ENCODE results near the gene TUT7.

GRCh38 chr9:86340356-86341006, 13.7 kb downstream of the TUT7 start:
- TF ChIP-seq, protein P1, sequence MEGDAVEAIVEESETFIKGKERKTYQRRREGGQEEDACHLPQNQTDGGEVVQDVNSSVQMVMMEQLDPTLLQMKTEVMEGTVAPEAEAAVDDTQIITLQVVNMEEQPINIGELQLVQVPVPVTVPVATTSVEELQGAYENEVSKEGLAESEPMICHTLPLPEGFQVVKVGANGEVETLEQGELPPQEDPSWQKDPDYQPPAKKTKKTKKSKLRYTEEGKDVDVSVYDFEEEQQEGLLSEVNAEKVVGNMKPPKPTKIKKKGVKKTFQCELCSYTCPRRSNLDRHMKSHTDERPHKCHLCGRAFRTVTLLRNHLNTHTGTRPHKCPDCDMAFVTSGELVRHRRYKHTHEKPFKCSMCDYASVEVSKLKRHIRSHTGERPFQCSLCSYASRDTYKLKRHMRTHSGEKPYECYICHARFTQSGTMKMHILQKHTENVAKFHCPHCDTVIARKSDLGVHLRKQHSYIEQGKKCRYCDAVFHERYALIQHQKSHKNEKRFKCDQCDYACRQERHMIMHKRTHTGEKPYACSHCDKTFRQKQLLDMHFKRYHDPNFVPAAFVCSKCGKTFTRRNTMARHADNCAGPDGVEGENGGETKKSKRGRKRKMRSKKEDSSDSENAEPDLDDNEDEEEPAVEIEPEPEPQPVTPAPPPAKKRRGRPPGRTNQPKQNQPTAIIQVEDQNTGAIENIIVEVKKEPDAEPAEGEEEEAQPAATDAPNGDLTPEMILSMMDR (IDR thresholded peaks at IDR 0.05) = no peak
- TF ChIP-seq MLX (CRISPR knock-in tag; IDR thresholded peaks at IDR 0.05) (no peak), SMAD3 (CRISPR knock-in tag; IDR thresholded peaks at IDR 0.05; ENCODE audit: borderline replicate concordance) (no peak), NR3C1 (CRISPR knock-in tag; conservative IDR thresholded peaks at IDR 0.05; ENCODE audit: low read depth) (no peak), USF2 (CRISPR knock-in tag; IDR thresholded peaks at IDR 0.05) (no peak), RELA (CRISPR knock-in tag; IDR thresholded peaks at IDR 0.05; ENCODE audit: borderline replicate concordance) (no peak), TEAD4 (CRISPR knock-in tag; IDR thresholded peaks at IDR 0.05) (no peak)
- TF ChIP-seq, protein P2, sequence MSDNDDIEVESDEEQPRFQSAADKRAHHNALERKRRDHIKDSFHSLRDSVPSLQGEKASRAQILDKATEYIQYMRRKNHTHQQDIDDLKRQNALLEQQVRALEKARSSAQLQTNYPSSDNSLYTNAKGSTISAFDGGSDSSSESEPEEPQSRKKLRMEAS (CRISPR knock-in tag; IDR thresholded peaks at IDR 0.05) = no peak
